Stomach (tissue), 4 donors: Measurements from ENCODE around the gene MED12L.

Source experiments
- EP300 ChIP-seq: sonication (generic); formaldehyde crosslinking; IDR thresholded peaks from one replicate; pipeline ENCODE4 v1.6.1; 2017; ENCODE audit warnings: antibody characterized with exemption
- POLR2A ChIP-seq, 4 donors: fragments of 450-650 bp; IDR thresholded peaks; one replicate each; pipeline ENCODE4 v1.6.1; 2016; ENCODE audit warnings: antibody characterized with exemption in 4 of 4, control low read depth in 2 of 4, mild to moderate bottlenecking in 1 of 4, moderate library complexity in 1 of 4
- TF ChIP-seq, protein P1 (sequence below), 7 experiments: fragments of 450-650 bp in 4 of 7; fragments of 200-600 bp in 3 of 7; sonication (generic) in 3 of 7; IDR thresholded peaks; one replicate each; pipeline ENCODE4 v1.5.1; 2016 to 2019; ENCODE audit warnings: antibody characterized with exemption in 7 of 7, control low read depth in 2 of 7, mild to moderate bottlenecking in 1 of 7

DNA sequence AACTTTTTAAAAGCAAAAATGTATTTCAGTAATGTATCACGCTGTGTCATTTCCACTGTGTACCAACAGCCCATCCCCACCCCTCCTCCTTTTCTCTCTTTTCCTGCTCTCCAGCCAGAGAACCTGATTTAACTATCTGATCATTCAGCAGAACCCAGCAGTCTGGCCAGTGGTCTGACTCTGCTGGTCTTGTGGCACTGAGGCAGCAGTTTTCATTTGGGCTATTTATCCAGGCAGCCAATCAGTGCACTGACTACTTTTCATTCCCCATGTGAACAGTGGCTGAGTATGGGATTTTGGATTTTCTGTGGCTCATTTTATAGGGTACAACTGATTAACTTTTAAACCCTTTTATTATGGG, 61.2 kb downstream of the MED12L start:
- TF ChIP-seq, protein P1, sequence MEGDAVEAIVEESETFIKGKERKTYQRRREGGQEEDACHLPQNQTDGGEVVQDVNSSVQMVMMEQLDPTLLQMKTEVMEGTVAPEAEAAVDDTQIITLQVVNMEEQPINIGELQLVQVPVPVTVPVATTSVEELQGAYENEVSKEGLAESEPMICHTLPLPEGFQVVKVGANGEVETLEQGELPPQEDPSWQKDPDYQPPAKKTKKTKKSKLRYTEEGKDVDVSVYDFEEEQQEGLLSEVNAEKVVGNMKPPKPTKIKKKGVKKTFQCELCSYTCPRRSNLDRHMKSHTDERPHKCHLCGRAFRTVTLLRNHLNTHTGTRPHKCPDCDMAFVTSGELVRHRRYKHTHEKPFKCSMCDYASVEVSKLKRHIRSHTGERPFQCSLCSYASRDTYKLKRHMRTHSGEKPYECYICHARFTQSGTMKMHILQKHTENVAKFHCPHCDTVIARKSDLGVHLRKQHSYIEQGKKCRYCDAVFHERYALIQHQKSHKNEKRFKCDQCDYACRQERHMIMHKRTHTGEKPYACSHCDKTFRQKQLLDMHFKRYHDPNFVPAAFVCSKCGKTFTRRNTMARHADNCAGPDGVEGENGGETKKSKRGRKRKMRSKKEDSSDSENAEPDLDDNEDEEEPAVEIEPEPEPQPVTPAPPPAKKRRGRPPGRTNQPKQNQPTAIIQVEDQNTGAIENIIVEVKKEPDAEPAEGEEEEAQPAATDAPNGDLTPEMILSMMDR (IDR thresholded peaks at IDR 0.05): no peak
- TF ChIP-seq POLR2A (IDR thresholded peaks at IDR 0.05) (no peak), EP300 (no peak)
